HG03066 (cell line): Measurements from ENCODE around the gene STMP1.
A peak's percentile ranks its signal among the peaks of the same experiment; 100 is the strongest.
"Not testable (repeated sequence)": the region's sequence is repeated elsewhere in the genome, so short reads cannot be mapped to it uniquely, and the experiment has no call there.

Source experiments
- ATAC-seq: cut with Tn5 transposase; IDR thresholded peaks from one replicate; pipeline ENCODE4 v1.9.1; 2021; ENCODE audit warnings: low read depth; ENCODE audit not compliant: unreplicated experiment

The STMP1 gene

DNA sequence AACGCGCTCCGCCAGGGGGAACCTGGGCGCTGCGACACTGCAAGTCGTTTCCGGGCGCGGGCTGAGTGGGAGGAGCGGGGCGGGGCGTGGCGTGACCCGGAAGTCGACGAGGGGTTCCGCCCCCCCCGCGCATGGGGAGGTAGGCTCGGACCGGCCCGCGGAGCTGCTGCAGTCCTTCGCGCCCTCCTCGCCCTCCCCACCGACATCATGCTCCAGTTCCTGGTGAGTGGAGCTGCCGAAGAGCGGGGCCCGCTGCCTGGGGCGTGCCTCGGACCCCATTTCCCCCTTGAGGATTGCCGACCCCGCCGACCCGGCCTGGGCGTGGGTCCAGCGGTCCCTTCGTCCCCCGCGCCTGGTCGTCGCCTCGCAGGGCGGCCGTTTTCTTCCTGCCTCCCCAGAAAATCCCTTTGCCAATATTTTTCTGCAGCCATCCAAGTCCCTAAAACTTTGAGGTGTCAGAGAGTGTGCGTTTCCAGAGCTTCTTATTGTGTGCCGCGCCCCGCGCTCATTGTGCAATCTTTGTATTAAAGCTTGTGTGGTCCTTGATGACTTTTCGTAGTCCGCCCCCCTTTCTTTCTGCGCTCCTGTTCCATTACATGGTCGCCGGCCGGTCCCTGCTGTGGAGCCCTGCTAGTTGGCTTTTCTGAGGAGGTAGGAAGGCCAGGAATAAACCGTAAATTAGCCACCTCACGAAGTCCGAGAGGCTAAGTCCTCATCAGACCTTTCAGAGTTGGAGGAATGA is at the start of gene STMP1:
Gene STMP1, plus strand, starts transcription at position 142 of the 742 bp plus-strand sequence.
- peak; percentile 93 for ATAC-seq

GRCh38 chr7:135616136-135616535 is 46.2 kb upstream of the STMP1 start:
- ATAC-seq: no peak

GRCh38 chr7:135617781-135618180 is 44.5 kb upstream of the STMP1 start:
- no peak for ATAC-seq

DNA sequence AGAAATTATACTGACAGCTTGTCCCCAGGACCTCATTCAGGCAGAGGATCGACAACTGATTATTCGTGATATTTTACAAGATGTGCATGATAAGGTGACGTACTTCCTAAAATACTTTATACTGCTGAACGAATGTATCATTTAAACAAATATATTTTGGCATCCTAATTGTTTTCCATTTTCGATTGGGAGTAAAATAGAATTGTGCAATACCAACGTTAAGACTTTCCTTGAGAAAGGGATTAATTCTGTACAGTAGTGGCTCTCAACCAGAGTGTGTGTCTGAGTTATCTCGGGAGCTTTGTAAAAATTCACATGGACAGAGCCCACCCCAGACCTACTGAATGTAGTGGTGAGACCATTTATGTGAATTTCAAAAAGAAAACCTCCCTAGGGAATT is 43.8 kb upstream of the STMP1 start:
- no peak for ATAC-seq

DNA sequence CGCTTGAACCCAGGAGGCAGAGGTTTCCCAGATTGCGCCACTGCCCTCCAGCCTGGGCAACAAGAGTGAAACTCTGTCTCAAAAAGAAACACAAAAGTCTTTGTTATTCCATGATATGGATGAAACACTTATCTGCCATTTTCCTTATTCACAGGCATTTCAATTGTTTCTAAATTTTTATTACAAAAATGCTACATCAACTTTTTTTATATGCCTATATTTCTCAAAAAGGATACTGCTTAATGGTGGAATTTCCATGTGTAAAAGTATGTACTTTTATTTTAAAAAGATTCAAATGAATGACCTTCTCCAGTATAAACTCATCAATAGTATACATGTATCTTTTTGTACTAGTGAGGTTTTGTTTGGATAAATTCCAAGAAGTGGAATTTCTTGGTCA is 41.9 kb upstream of the STMP1 start:
- ATAC-seq: no peak

GRCh38 chr7:135620980-135621850 is 41.1 kb upstream of the STMP1 start:
- ATAC-seq: no peak

- ATAC-seq: no peak
Observed at GRCh38 chr7:135634191-135634878, 28.0 kb upstream of the STMP1 start.

- not testable (repeated sequence) for ATAC-seq
Observed at GRCh38 chr7:135639690-135640089, 22.6 kb upstream of the STMP1 start.

DNA sequence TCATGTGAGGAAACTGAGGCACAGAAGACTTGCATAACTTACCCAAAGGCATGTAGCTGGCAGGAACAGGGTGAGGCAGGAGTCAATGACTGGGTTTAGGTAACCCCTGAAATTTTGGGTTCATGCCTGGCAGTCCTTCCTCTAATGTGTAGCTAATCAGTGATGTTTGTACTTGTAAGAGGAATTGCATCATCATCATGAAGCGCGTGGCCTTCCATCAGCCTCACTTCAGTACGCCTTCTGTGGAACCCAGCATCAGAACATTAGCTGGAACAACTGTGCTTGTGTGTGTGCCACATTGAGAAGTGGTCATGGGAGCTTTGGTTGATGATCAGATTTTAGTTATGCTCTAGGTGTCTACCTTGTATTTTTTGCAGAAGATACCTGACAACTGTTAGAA is 18.2 kb upstream of the STMP1 start:
- no peak for ATAC-seq

- ATAC-seq: no peak
Observed at GRCh38 chr7:135644729-135645128, 17.6 kb upstream of the STMP1 start.

DNA sequence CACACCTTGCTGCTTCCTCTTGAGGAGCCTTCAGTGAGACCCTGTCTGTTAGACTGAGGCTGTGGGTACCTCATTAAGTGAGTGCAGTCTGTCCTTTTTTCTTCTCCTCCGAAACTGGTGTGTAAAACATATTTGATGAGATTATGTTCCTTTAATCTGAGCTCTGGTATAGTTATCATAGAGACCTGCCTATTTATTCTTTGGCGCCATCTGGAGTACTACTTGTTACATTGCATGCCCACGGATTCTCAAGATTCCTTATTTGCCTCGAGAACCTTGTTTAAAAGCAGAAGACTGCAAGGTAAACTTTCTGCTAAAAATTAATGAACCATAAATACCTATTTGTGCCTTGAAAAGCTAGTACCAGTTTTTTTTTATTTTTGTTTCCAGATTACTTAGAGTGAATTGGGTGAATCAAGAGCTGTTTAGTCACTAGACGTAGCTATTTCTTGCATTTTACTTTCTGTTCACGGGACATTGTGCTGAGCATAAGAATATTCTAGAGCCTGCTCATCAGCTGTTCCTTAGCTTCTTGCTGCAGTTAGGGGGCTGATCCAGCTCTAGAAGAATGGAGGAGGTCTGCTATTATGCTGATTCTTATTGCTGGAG is 16.9 kb upstream of the STMP1 start:
- no peak for ATAC-seq

- ATAC-seq: no peak
Observed at GRCh38 chr7:135647755-135648154, 14.6 kb upstream of the STMP1 start.

DNA sequence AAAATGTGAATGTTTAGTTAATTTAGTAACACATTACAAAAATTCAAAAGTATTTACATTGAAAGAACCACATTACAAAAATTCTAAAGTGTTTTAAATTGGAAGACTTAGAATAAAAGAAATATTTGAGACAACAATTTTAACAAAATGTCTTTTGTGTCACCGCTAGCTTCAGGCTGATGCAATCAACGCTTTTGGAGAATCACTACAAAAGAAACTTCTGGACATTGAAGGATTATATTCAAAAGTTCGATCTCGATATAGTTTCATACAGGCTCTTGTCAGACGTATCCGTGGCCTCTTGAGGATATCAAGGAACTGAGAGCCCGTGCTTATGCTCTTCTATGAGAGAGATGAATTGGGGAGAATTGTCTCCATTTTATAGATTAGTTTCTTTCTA is 14.1 kb upstream of the STMP1 start:
- no peak for ATAC-seq

- ATAC-seq: no peak
Observed at GRCh38 chr7:135650831-135651573, 11.3 kb upstream of the STMP1 start.

GRCh38 chr7:135653340-135654080 is 8.8 kb upstream of the STMP1 start:
- no peak for ATAC-seq

- ATAC-seq: no peak
Observed at GRCh38 chr7:135658564-135658963, 3.8 kb upstream of the STMP1 start.

- ATAC-seq: no peak
Observed at GRCh38 chr7:135659159-135659846, 3.0 kb upstream of the STMP1 start.

DNA sequence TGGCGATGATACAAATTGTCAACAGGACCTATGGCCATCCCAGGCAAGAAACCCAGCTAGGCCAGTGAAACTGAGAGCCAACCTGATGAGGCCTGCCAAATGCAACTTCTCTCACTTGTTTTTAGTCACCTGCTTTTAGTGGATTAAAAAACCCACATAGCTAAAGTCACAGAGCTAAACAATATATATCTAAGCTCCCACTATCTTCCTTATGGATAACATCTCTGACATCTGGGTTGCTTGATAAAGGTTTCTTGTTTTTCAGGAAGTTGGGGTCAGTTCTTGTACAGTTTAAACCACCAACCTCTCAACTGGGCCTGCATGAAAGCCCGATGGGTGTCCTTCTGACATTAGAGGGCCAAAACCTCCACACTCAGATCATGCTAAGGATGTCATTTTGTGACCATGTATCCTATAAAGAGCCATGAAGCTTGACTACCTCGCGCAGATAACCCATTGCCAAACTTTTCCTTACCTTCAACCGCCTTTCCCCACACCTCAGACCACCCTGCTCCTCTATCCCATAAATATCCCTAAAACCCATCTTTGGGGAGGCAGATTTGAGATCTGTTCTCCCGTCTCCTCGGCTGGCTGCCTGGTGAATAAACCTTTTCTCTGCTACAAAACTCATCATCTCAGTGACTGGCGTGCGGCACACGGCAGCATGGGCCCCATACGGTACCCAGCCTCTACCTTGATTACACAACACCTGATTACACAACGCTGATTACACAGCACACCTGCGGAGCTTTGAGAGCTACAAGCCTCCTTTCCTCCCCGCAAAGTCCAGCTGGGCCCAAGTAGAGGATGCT is 797 bp upstream of the STMP1 start:
- ATAC-seq: no peak
